A673 (cell line): ENCODE results near the gene CMTM4. TPM values are rescaled to one million over a fixed set of nuclear protein-coding genes. Genes with fewer than 3 reads are reported as not detected.
A peak's percentile ranks its signal among the peaks of the same experiment; 100 is the strongest.

Experiments
- BruUV-seq: library from RNA; stranded (reverse); fragments of 400-500 nt; replicated peaks from 2 replicates; lab custom pipeline; 2021; lab: Mats Ljungman, UMichigan
- CTCF ChIA-PET: fragments of 300-600 bp; sonication (Branson Sonifier 250); formaldehyde crosslinking; loops from one replicate; lab custom pipeline; 2022; ENCODE audit warnings: antibody characterized with exemption; lab: Charles Lee
- POLR2A ChIA-PET: fragments of 300-600 bp; sonication (Branson Sonifier 250); formaldehyde crosslinking; loops from one replicate; lab custom pipeline; 2022; ENCODE audit warnings: antibody characterized with exemption; ENCODE audit not compliant: low non-redundant PET; lab: Charles Lee
- DNase-seq: peaks from one replicate; pipeline ENCODE4 v3.0.0-alpha.2; 2015; ENCODE audit warnings: low spot score
- H3K27ac ChIP-seq: fragments of 200-600 bp; sonication (generic); 2 replicates; pipeline ENCODE4 v1.5.1; 2016; ENCODE audit warnings: mixed run types, low read depth, mild to moderate bottlenecking, mixed read lengths, antibody characterized with exemption, low read length; ENCODE audit not compliant: poor library complexity, severe bottlenecking
- H3K27me3 ChIP-seq: fragments of 200-600 bp; sonication (generic); replicated peaks from 2 replicates; pipeline ENCODE4 v1.6.1; 2017; ENCODE audit warnings: mixed run types, low read depth, mild to moderate bottlenecking, mixed read lengths, antibody characterized with exemption, low read length; ENCODE audit not compliant: insufficient read depth, poor library complexity
- H3K36me3 ChIP-seq: fragments of 200-600 bp; sonication (generic); 2 replicates; pipeline ENCODE4 v1.6.1; 2016; ENCODE audit warnings: mixed run types, mild to moderate bottlenecking, mixed read lengths, antibody characterized with exemption, low read length; ENCODE audit not compliant: insufficient read depth, poor library complexity, severe bottlenecking
- H3K4me1 ChIP-seq: fragments of 200-600 bp; sonication (generic); 2 replicates; pipeline ENCODE4 v1.6.1; 2017; ENCODE audit warnings: mixed run types, mild to moderate bottlenecking, mixed read lengths, antibody characterized with exemption, low read length; ENCODE audit not compliant: insufficient read depth, poor library complexity, severe bottlenecking
- H3K4me3 ChIP-seq: fragments of 200-600 bp; sonication (generic); 2 replicates; pipeline ENCODE4 v1.5.1; 2016; ENCODE audit warnings: low read depth, mixed run types, mild to moderate bottlenecking, mixed read lengths, low read length; ENCODE audit not compliant: poor library complexity, severe bottlenecking
- H3K9me3 ChIP-seq: fragments of 200-600 bp; sonication (generic); 2 replicates; pipeline ENCODE4 v1.6.1; 2016; ENCODE audit warnings: mixed run types, low read depth, mild to moderate bottlenecking, mixed read lengths, antibody characterized with exemption, low read length; ENCODE audit not compliant: poor library complexity, severe bottlenecking
- EZH2 ChIP-seq: fragments of 200-600 bp; sonication (generic); IDR thresholded peaks from 2 replicates; pipeline ENCODE4 v1.6.1; 2017; ENCODE audit warnings: borderline replicate concordance, low read depth, mild to moderate bottlenecking, mixed read lengths, antibody characterized with exemption, low read length; ENCODE audit not compliant: poor library complexity, severe bottlenecking
- intact Hi-C: fragments of 100-400 bp; cut with micrococcal nuclease; formaldehyde crosslinking; loops from one replicate; pipeline ENCODE4 v1.10.0; 2022; ENCODE audit not compliant: unreplicated experiment
- total RNA-seq: library from RNA; stranded (reverse); gene quantifications from 2 replicates; pipeline ENCODE4 v1.2.3, GENCODE V29; 2021
- TF ChIP-seq, protein P1 (sequence below): fragments of 300-800, 200-600 bp; sonication (generic); conservative IDR thresholded peaks from 2 replicates; pipeline ENCODE4 v1.5.1; 2017; ENCODE audit warnings: low read depth, mild to moderate bottlenecking, antibody characterized with exemption, low read length, moderate library complexity, mixed read lengths

The CMTM4 gene
- total RNA-seq, 1 experiment from 2014 or later: 30.3 TPM

DNA sequence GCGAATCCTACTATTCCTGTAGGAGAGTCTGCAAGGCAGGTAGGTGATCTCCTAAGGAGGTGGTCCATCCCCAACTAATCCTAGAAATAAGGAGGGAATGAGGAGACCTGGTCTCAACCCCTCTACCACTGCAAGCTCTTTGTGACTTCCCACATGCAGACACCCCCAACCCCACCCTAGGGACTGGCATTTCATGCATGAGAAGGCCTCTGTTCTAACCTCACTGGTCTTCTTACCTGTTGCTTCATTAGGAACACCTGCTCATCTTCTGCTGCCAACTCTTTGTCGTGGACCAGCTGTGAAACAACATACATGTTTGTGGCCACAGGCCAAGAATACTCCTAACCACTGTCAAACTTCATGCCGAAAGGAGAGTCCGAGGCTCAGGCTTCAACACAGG is 32.3 kb upstream of the CMTM4 start:
- Histone ChIP-seq H3K27me3 (no peaks in the 10 kb centered on the region), H3K9me3 (no peaks in the 10 kb centered on the region), H3K36me3 (peaks cover 88% of the 10 kb centered on the region), H3K4me1 (no peaks in the 10 kb centered on the region), H3K27ac (no peak overlapping the region), H3K4me3 (no peak overlapping the region)
- DNase-seq: no peak
- CTCF ChIA-PET: no interaction called here
- no TSS peak for BruUV-seq
- POLR2A ChIA-PET: no interaction called here
- TF ChIP-seq, protein P1, sequence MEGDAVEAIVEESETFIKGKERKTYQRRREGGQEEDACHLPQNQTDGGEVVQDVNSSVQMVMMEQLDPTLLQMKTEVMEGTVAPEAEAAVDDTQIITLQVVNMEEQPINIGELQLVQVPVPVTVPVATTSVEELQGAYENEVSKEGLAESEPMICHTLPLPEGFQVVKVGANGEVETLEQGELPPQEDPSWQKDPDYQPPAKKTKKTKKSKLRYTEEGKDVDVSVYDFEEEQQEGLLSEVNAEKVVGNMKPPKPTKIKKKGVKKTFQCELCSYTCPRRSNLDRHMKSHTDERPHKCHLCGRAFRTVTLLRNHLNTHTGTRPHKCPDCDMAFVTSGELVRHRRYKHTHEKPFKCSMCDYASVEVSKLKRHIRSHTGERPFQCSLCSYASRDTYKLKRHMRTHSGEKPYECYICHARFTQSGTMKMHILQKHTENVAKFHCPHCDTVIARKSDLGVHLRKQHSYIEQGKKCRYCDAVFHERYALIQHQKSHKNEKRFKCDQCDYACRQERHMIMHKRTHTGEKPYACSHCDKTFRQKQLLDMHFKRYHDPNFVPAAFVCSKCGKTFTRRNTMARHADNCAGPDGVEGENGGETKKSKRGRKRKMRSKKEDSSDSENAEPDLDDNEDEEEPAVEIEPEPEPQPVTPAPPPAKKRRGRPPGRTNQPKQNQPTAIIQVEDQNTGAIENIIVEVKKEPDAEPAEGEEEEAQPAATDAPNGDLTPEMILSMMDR: no peak
- TF ChIP-seq EZH2: no peak
- intact Hi-C loops: loop anchor here (5.0 kb wide), 2 partner anchors 138 to 322 kb away; no protein-coding TSS in a partner anchor

DNA sequence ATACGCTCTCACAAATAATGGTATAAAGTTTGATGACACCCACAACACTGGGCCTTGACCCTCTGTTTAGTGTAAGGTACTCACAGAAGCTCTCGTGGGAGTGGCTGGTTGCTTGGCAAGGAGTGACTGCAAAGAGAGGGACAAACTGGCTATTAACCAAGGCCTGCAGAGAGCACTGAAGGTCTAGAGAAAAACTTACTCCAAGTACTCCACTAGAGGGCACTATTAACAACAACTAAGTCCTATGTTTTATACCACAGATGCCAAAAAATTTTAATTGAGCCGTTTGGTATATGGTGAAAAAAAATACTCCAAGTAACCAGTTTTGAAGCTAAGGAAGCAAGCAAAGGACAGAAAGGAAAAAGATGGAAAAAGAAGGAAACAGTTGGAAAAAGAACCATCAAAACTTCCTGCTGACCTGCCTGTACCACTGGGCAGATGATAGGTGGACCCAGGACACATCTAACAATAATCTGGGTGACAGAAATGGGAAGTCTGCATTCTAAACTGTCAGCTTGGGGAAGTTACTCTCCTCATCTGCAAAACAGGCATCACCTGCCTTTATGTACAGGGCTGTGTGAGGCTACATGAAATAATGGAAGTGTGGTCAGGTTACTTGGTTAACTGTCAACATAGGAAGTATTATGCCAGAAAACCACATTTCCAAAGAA is 31.7 kb upstream of the CMTM4 start:
- Histone ChIP-seq H3K9me3 (no peaks in the 10 kb centered on the region), H3K4me1 (no peaks in the 10 kb centered on the region), H3K27me3 (no peaks in the 10 kb centered on the region), H3K4me3 (no peak overlapping the region), H3K36me3 (peaks cover 88% of the 10 kb centered on the region), H3K27ac (no peak overlapping the region)
- peak; percentile 76 for DNase-seq
- no peak for TF ChIP-seq EZH2
- TF ChIP-seq, protein P1: peak; percentile 69
- CTCF ChIA-PET: no interaction called here
- intact Hi-C loops: loop anchor here (5.0 kb wide), 2 partner anchors 139 to 321 kb away; no protein-coding TSS in a partner anchor
- BruUV-seq: no TSS peak
- POLR2A ChIA-PET: interaction anchor here (0.6 kb wide), 1 partner anchor 10 kb away, joined by 3 read pairs; no protein-coding TSS in a partner anchor

DNA sequence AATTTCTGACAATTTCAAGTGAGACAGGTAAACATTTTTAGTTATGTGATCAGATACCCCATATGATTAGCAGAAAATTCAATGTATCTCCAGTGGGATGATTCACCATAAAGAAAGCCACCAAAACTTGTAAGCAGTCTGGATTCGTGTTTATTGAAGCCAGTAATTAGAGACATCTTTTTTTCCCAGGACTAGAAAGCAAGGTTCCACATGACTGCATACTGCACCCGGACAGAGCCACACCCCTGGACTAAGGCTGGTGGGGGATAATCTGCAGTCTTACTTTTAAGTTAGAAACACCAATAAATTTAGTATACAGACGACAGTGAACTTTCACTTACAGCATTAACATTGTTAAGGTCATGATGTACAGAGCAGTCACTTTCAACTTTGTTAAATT is 24.2 kb upstream of the CMTM4 start:
- Histone ChIP-seq H3K9me3 (no peaks in the 10 kb centered on the region), H3K27me3 (no peaks in the 10 kb centered on the region), H3K27ac (no peak overlapping the region), H3K36me3 (peaks cover 33% of the 10 kb centered on the region), H3K4me3 (no peak overlapping the region), H3K4me1 (no peaks in the 10 kb centered on the region)
- no peak for DNase-seq
- ChIA-PET POLR2A (no interaction called here), CTCF (no interaction called here)
- BruUV-seq: no TSS peak
- intact Hi-C loops: no loop called here
- TF ChIP-seq, protein P1: no peak
- TF ChIP-seq EZH2: no peak
